ENCODE measurements around the gene TTLL7. TPM values are rescaled to one million over a fixed set of nuclear protein-coding genes. Genes with fewer than 3 reads are reported as not detected.

The TTLL7 gene
- total RNA-seq = 1 to 10 TPM in 5 of 6 experiments, under 1 TPM in 1; 0.92 to 7.2 (median 3.9) TPM
- long read RNA-seq, partial matches to known transcripts = 1 of 1 reads
- long read RNA-seq, other reads (novel, unspliced or antisense) = 0 of 1 reads

- peak within 1 kb of the TSS; percentile 52 to 87 (median 67) for H3K27ac ChIP-seq
- peak; percentile 97 to 98 (median 97) for ATAC-seq
- peak; percentile 80 to 86 (median 83) for DNase-seq
Observed at GRCh38 chr1:83998498-83999315, at the start of gene TTLL7. Gene TTLL7 (minus strand): TSS chr1:83999132. CDS start chr1:83952211, 46,921 bp downstream.

GRCh38 chr1:84042461-84042860 lies 43.5 kb upstream of the TTLL7 start:
- TF ChIP-seq POLR2A (IDR thresholded peaks at IDR 0.05) = no peak
- TF ChIP-seq CTCF (IDR thresholded peaks at IDR 0.05) = no peak
- H3K9me3 ChIP-seq = no peaks in the 10 kb centered on the region
- H3K4me3 ChIP-seq = no peak overlapping the region
- H3K27ac ChIP-seq = no peak overlapping the region
- H3K36me3 ChIP-seq = no peaks in the 10 kb centered on the region
- no peak for ATAC-seq
- H3K27me3 ChIP-seq = no peaks in the 10 kb centered on the region
- no peaks in the 10 kb centered on the region for H3K4me1 ChIP-seq
- DNase-seq = no peak
- intact Hi-C loops (cut with DNase I) = no loop called here

More at GRCh38 chr1:83998498-83999315, at the start of gene TTLL7:
- H3K4me1 ChIP-seq = peaks cover 0 to 5% (median 0%) of the 10 kb centered on the region in 4 donors
- H3K9me3 ChIP-seq = no peaks in the 10 kb centered on the region
- H3K4me3 ChIP-seq = peak within 1 kb of the TSS; percentile 77 to 92 (median 90)
- TF ChIP-seq CTCF (IDR thresholded peaks at IDR 0.05) = peak in 1 of 4 donors; percentile 14
- no peak for TF ChIP-seq POLR2A (IDR thresholded peaks at IDR 0.05)
- H3K36me3 ChIP-seq = no peaks in the 10 kb centered on the region
- H3K27me3 ChIP-seq = no peaks in the 10 kb centered on the region
- intact Hi-C loops (cut with DNase I) = no loop called here
- WGBS (ENCODE audit: insufficient coverage, low coverage, low lambda C conversion rate, missing lambda C conversion rate) = under 1% methylated on average over 24 of the region's 73 CpGs

- DNase-seq (peak in 1 of 3 donors; percentile 72), ATAC-seq (peak in 3 of 4 donors; percentile 50 to 74 (median 66))
- intact Hi-C loops (cut with DNase I) = no loop called here
- no peaks in the 10 kb centered on the region for H3K9me3 ChIP-seq
- no peaks in the 10 kb centered on the region for H3K36me3 ChIP-seq
- peak overlapping the region in 1 of 3 donors; percentile 2 for H3K4me3 ChIP-seq
- H3K27ac ChIP-seq = no peak overlapping the region
- H3K27me3 ChIP-seq = no peaks in the 10 kb centered on the region
- H3K4me1 ChIP-seq = no peaks in the 10 kb centered on the region
- WGBS (ENCODE audit: insufficient coverage, low coverage, low lambda C conversion rate, missing lambda C conversion rate) = 69% methylated on average over 6 of the region's 9 CpGs
- TF ChIP-seq POLR2A (IDR thresholded peaks at IDR 0.05) (no peak), CTCF (IDR thresholded peaks at IDR 0.05) (no peak)
Observed at GRCh38 chr1:84037758-84038611, 39.1 kb upstream of the TTLL7 start.

- intact Hi-C loops (cut with DNase I) = no loop called here
- no peak for ATAC-seq
- Histone ChIP-seq H3K36me3 (no peaks in the 10 kb centered on the region), H3K4me3 (no peak overlapping the region), H3K27me3 (no peaks in the 10 kb centered on the region), H3K9me3 (no peaks in the 10 kb centered on the region), H3K27ac (no peak overlapping the region), H3K4me1 (peaks cover 0 to 6% (median 2%) of the 10 kb centered on the region in 4 donors)
- no peak for DNase-seq
- TF ChIP-seq POLR2A (IDR thresholded peaks at IDR 0.05) = no peak
- no peak for TF ChIP-seq CTCF (IDR thresholded peaks at IDR 0.05)
- 100% methylated on average over 1 of the region's 1 CpG for WGBS (ENCODE audit: insufficient coverage, low coverage, low lambda C conversion rate, missing lambda C conversion rate)
Observed at GRCh38 chr1:84031802-84032327, 32.9 kb upstream of the TTLL7 start.
